GM10847 (cell line): Measurements from ENCODE around the gene TECPR2.

Experiments
- POLR2A ChIP-seq: IDR thresholded peaks from 2 replicates; pipeline ENCODE4 v1.6.1; 2011; ENCODE audit not compliant: insufficient read length; ENCODE audit errors: extremely low read depth

The TECPR2 gene

DNA sequence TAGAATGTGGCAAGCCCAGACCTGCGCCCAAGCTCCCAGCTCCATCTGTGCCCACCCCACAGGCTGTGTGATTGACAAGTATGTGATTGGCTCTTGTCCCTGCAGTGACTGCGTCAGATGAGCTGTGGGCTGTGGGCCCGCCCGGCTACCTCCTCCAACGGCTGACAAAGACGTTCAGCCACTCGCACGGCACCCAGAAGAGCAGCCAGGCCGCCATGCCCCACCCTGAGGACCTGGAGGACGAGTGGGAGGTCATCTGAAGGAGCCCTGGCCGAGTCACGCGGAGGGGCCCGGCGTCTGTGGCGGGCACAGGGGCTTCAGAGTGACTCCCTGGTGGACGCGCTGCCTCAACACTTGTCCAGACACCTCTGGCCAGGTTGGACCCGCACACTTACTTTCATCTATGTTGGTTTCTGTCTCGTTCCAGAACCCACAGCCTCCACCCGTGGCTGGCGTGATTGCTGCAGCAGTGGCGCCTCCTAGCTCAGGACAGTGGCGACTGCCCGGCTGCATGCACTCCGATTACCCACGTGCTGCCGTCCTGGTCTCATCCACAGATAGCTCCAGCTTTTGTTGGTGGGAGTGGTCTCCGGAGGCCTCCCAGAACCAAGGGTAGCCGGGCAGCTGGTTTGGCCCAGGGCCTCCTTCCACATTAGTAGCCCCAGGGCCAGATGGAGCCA lies 135.4 kb downstream of the TECPR2 start:
- no peak for TF ChIP-seq POLR2A

DNA sequence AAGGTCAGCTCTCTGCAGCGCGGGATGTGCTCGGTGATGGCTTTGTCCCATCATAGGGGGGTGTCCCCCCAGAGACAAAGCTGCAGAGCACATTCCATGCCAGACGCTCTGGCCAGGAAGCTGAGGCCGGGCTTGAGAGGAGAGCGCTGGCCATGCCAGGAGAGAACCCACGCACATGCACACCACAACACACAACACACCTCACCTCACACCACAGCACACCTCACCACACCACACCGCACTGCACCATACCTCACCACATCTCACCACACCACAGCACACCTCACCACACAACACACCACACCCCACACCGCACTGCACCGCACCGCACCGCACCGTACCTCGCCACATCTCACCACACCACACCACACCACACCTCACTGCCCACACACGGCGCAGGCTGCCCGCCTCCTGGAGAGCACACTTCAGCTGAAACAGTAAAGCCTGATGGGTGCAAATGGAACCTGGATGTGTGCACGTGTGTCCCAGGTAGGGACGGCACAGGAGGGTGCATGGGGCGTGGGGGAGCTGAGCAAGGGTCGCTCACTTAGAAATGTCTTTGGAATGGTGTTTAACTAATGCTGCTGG lies 136.0 kb downstream of the TECPR2 start:
- TF ChIP-seq POLR2A = no peak

DNA sequence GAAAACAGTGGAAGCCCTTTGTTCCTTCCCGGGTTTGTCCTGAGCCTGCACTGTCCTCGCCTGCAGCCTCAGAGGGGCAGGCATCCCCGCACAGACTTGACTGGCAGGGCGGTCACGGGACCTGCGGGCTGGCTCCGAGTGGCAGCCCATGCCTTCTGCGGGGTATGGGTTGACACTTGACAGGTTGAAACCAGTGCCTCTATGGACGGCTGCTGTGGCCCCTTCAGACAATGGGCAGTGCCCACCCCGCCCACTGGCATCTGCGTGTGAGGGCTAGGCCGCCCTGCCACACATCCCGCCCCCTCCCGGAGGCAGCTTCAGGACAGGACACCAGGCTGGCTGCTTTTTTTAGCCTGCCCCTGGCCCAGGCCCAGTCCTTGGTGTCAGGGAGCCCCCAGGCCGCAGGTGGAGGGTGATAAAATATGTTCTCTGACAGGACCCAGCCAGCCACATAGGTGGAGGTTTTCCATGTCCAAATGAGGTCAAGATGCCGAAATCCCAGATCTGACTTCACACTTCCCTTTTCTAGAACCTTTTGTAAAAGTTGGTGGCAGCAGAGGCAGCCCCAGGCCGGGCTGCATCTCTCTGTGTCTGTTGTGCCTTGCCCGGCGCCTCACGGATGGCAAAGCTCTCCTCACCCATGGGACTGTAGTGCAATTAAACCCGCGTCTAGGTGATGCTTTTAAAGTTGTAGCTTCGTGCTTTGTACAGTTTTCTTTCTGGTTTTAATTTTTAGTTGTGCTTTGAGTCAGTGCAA lies 136.8 kb downstream of the TECPR2 start:
- TF ChIP-seq POLR2A = no peak

DNA sequence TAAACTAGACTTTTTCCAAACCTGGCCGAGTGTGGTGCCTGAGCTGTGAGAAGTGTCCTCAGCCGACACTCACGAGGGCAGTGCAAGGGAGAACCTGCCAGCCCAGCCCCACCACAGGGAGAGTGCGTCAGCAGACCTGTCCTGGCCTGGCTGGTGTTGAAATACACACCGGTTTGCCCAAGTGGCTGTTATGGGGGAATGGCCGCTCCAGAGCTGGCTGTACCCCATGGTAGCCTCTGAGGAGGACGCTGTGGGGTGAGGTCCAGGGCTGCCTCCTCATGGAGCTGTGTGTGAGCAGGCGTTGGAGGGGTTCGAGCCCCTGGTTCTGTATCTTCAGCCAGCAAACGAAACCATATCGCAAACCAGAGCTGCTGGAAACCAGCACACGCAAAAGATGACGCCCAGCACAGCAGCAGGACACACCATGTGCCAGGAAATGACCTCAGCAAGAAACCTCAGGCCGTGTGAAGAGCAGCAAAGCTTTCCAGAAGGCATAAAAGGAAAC lies 137.5 kb downstream of the TECPR2 start:
- TF ChIP-seq POLR2A = no peak

GRCh38 chr14:102500713-102501112 lies 138.0 kb downstream of the TECPR2 start:
- no peak for TF ChIP-seq POLR2A

- TF ChIP-seq POLR2A = no peak
Observed at GRCh38 chr14:102501751-102502315, 139.1 kb downstream of the TECPR2 start.

GRCh38 chr14:102502571-102502970 lies 139.8 kb downstream of the TECPR2 start:
- TF ChIP-seq POLR2A = no peak

DNA sequence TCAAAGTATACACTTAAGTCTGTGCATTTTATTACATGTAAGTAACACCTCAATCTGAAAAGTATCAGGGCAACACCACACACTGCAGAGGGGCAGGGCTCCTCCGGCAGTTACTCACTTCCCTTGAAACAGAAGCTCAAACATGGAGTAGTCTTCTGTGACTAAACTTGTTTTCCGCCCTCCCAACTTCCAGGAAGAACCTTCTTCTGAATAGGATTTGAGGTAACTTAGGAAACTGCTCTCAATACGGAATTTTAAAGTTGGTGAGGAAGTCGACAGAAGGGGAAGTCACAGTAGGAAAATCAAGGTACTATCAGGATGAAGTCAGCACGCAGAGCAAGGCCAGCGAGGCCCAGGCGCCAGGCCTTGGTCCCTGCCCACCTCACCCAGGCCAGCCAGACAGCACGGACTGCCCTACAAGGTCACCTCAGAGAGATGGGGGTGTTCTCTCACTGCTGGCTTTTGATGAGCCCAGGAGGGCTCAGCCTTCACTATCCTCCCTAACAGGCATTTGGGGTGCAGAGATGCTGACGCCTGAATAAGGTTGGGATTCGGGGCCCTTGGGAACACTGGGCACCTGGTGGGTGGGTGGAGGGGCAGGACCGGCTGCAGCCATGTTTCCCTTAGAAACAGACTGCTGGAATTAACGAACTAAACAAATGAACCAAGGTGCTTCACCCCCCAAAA lies 141.0 kb downstream of the TECPR2 start:
- no peak for TF ChIP-seq POLR2A

DNA sequence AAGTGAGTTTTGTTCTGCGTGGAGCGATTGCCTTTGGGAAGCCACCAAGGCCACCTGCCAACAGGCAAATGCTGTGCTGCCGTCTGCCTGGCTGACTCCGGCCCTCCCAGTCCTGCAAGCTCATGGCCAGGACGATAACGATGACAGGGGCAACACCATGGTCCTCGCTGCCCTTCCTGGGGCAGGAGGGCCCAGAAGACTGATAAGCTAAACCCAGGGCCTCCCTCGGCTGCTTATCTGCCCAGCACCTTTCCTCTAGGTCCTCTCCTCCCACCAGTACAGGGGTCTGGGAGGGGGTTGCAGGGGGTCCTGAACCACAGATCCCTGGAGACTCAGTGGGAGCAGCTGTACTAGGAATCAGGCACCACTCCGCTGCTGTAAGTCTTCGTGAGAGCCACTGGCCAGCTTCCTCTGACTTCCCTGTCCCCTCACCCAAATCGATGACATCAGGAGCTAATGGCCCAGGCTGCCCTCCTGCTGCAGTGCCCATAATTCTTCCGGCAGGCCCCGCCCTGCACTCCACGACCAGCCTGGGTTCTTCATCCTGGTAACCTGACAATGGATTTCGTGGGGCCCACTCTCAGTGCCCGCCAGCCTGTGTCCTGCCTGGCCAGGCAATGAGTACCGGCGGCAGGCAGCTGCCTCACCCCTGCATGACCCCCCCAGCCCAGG lies 141.7 kb downstream of the TECPR2 start:
- TF ChIP-seq POLR2A = no peak

GRCh38 chr14:102505000-102505619 lies 142.4 kb downstream of the TECPR2 start:
- no peak for TF ChIP-seq POLR2A

GRCh38 chr14:102505775-102506625 lies 143.3 kb downstream of the TECPR2 start:
- no peak for TF ChIP-seq POLR2A

GRCh38 chr14:102506626-102506925 lies 143.8 kb downstream of the TECPR2 start:
- no peak for TF ChIP-seq POLR2A

GRCh38 chr14:102507081-102507856 lies 144.5 kb downstream of the TECPR2 start:
- TF ChIP-seq POLR2A = no peak
